Naive thymus-derived CD4-positive, alpha-beta T cell (primary cell): ENCODE data around the gene TUBGCP6. TPM values are rescaled to one million over a fixed set of nuclear protein-coding genes. Genes with fewer than 3 reads are reported as not detected.

Experiments used
- ATAC-seq: fragments of 150-1000 bp; cut with Tn5 transposase; 2 replicates; pipeline ENCODE4 v1.10.0; 2021; ENCODE audit warnings: mild to moderate bottlenecking, moderate library complexity
- CTCF ChIA-PET: fragments of 350-600 bp; sonication (Branson Sonifier 250); formaldehyde crosslinking; loops from one replicate; lab custom pipeline; 2021; ENCODE audit warnings: antibody characterized with exemption; lab: Charles Lee
- POLR2A ChIA-PET: fragments of 350-600 bp; sonication (Branson Sonifier 250); formaldehyde crosslinking; loops from one replicate; lab custom pipeline; 2021; ENCODE audit warnings: antibody characterized with exemption, inconsistent platforms; lab: Charles Lee
- DNase-seq, 9 donors: peaks; one replicate each; pipeline versions ENCODE4 v3.0.0 to v3.0.0-alpha.2; 2020 to 2022; ENCODE audit warnings: mixed read lengths in 1 of 9
- H3K27ac ChIP-seq: one replicate; pipeline ENCODE4 v1.7.0; 2013; ENCODE audit warnings: mild to moderate bottlenecking, low read depth, low read length, moderate library complexity
- H3K27me3 ChIP-seq, 2 donors: one replicate each; pipeline ENCODE4 v1.7.0; 2013; ENCODE audit warnings: low read length in 2 of 2, mild to moderate bottlenecking in 2 of 2, moderate library complexity in 2 of 2; ENCODE audit not compliant: control insufficient read depth in 2 of 2, insufficient read depth in 2 of 2
- H3K36me3 ChIP-seq, 3 experiments: 1 replicate in 2 of 3; 2 replicates in 1 of 3; pipeline ENCODE4 v1.7.0; 2013; ENCODE audit warnings: low read length in 3 of 3, mild to moderate bottlenecking in 3 of 3, moderate library complexity in 1 of 3; ENCODE audit not compliant: insufficient read depth in 3 of 3, control insufficient read depth in 2 of 3
- H3K4me1 ChIP-seq, 2 donors: one replicate each; pipeline ENCODE4 v1.7.0; 2013; ENCODE audit warnings: low read length in 2 of 2, mild to moderate bottlenecking in 2 of 2, moderate library complexity in 1 of 2; ENCODE audit not compliant: control insufficient read depth in 2 of 2, insufficient read depth in 2 of 2
- H3K4me3 ChIP-seq: 2 replicates; pipeline ENCODE4 v1.7.0; 2013; ENCODE audit warnings: mild to moderate bottlenecking, low read length
- H3K9me3 ChIP-seq, 3 experiments: 1 replicate in 2 of 3; 2 replicates in 1 of 3; pipeline ENCODE4 v1.7.0; 2013; ENCODE audit warnings: low read length in 3 of 3; ENCODE audit not compliant: control insufficient read depth in 2 of 3
- H3K27ac Mint-ChIP-seq, 9 donors: one replicate each; pipeline ENCODE4 v1.8.0; 2020 to 2022; ENCODE audit warnings: mixed read lengths in 9 of 9, mild to moderate bottlenecking in 8 of 9, moderate library complexity in 5 of 9, inconsistent platforms in 2 of 9
- H3K27me3 Mint-ChIP-seq, 5 donors: one replicate each; pipeline ENCODE4 v1.8.0; 2021 to 2022; ENCODE audit warnings: mixed read lengths in 5 of 5, mild to moderate bottlenecking in 1 of 5
- H3K36me3 Mint-ChIP-seq, 5 donors: one replicate each; pipeline ENCODE4 v1.8.0; 2020 to 2022; ENCODE audit warnings: mixed read lengths in 5 of 5, mild to moderate bottlenecking in 3 of 5, inconsistent platforms in 1 of 5
- H3K4me1 Mint-ChIP-seq, 7 donors: one replicate each; pipeline ENCODE4 v1.8.0; 2020 to 2022; ENCODE audit warnings: mixed read lengths in 7 of 7, mild to moderate bottlenecking in 3 of 7, inconsistent platforms in 1 of 7
- H3K4me3 Mint-ChIP-seq, 10 donors: one replicate each; pipeline ENCODE4 v1.8.0; 2020 to 2022; ENCODE audit warnings: mild to moderate bottlenecking in 10 of 10, mixed read lengths in 10 of 10, moderate library complexity in 6 of 10, inconsistent platforms in 2 of 10
- H3K9me3 Mint-ChIP-seq, 11 donors: one replicate each; pipeline ENCODE4 v1.8.0; 2020 to 2022; ENCODE audit warnings: mixed read lengths in 11 of 11, mild to moderate bottlenecking in 4 of 11, inconsistent platforms in 1 of 11, moderate library complexity in 1 of 11
- intact Hi-C, 2 donors: fragments of 100-400 bp; cut with micrococcal nuclease; formaldehyde crosslinking; loops; one replicate each; pipeline ENCODE4 v1.15.1; 2023
- polyA plus RNA-seq, 2 donors: library from polyadenylated mRNA; unstranded; fragments of 300-500 nt; fragmentation: Illumina TruSeq; gene quantifications; one replicate each; pipeline ENCODE4 v1.2.3, GENCODE V29; 2021
- total RNA-seq, 6 experiments: library from RNA in 5 of 6; stranded (reverse) in 5 of 6; gene quantifications; 1 replicate in 5 of 6; 2 replicates in 1 of 6; pipeline ENCODE4 v1.2.3 and lab custom pipeline; 2021 to 2026

The TUBGCP6 gene, protein sequence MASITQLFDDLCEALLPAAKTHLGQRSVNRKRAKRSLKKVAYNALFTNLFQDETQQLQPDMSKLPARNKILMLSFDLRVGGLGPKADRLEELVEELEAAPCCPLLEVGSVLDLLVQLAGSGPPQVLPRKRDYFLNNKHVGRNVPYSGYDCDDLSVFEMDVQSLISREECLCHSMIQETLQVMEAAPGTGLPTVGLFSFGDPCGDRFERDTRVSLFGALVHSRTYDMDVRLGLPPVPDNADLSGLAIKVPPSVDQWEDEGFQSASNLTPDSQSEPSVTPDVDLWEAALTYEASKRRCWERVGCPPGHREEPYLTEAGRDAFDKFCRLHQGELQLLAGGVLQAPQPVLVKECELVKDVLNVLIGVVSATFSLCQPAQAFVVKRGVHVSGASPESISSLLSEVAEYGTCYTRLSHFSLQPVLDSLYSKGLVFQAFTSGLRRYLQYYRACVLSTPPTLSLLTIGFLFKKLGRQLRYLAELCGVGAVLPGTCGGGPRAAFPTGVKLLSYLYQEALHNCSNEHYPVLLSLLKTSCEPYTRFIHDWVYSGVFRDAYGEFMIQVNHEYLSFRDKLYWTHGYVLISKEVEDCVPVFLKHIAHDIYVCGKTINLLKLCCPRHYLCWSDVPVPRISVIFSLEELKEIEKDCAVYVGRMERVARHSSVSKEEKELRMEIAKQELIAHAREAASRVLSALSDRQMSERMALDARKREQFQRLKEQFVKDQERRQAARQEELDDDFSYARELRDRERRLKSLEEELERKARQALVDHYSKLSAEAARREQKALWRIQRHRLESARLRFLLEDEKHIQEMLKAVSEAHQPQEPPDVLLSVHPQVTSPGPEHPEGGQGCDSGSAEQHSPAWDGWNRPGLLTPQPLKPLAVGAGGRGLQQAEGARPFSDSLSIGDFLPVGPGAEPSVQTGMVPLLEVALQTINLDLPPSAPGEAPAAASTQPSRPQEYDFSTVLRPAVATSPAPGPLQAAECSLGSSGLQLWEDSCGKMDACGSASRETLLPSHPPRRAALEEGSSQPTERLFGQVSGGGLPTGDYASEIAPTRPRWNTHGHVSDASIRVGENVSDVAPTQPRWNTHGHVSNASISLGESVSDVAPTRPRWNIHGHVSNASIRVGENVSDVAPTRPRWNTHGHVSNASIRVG (N-terminal part only)
- 100 to 1,000 TPM in 4 of 5 experiments, 10 to 100 TPM in 1; 67.8 to 146 (median 134) TPM for total RNA-seq
- 10 to 100 TPM; 15.2 to 28.4 TPM for polyA plus RNA-seq
- 352 reads per million, percentile 97 among the genes with 10 or more reads in this experiment for total RNA-seq (lab: John Stamatoyannopoulos, UW)

DNA sequence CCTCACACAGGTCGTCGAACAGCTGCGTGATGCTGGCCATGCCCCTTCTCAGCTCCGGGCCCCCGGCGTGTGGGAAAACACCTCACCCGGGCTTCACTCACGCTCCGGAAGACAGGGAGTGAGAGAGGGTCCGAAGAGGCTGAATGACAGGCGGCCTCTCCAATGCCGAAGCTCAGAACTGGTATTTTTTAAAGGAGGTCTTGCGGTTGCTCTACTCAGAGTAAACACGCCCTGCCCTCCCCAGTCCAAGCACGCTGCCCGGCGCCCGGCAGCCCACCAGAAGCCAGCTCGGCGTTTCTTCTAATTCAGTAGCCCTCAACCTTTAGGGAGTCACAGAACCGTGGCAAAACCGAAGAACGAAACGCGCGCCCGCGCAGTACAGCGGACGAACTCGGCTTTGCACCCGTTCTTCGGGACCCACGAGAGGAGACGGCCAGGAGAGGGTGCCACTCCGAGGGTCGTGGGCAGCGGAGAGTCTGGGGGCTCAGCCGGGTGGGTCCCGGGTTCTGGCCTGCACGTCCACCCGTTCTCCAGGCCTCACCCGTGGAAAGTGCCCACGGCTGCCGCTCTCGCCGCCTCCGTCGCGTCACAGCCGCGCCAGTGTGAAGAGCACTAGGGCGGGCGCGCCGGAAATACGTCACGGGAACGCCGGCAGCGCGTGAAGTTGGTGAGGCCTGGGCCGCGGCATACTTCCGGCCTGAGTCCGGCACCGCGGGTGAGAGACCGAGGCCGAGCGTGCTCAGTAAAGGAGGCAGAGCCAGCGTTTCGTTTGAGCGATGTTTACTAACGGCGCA lies at the start of gene TUBGCP6:
TSS of gene TUBGCP6 (minus strand) at position 604 of the 794 bp plus-strand sequence. CDS start at position 40, 564 bp downstream.
- no peaks in the 10 kb centered on the region for H3K27me3 ChIP-seq
- Mint-ChIP-seq H3K36me3 (peaks cover 4 to 8% (median 4%) of the 10 kb centered on the region in 5 donors), H3K27ac (peak within 1 kb of the TSS; percentile 91 to 100 (median 100)), H3K9me3 (no peaks in the 10 kb centered on the region), H3K4me3 (peak within 1 kb of the TSS; percentile 76 to 100 (median 98)), H3K27me3 (no peaks in the 10 kb centered on the region), H3K4me1 (peaks cover 16 to 52% (median 40%) of the 10 kb centered on the region in 7 donors)
- H3K4me1 ChIP-seq, result peaks cover 39 to 51% of the 10 kb centered on the region in 2 donors
- ATAC-seq (peak; percentile 88), DNase-seq (peak; percentile 88 to 95 (median 93))
- peak within 1 kb of the TSS; percentile 73 for H3K4me3 ChIP-seq
- intact Hi-C loops, result loop anchor here (1.0 to 2.0 kb wide), 9 partner anchors 8 to 376 kb away; partner anchors contain the start of genes DENND6B (in 1 of the 2), MAPK11 (in 1 of the 2), NCAPH2 (in 1 of the 2) and SCO2 (in 1 of the 2)
- ChIA-PET CTCF (interaction anchor here (0.6 to 1.4 kb wide), 5 partner anchors 70 to 377 kb away, joined by 3 to 6 read pairs (median 3); no protein-coding TSS in a partner anchor), POLR2A (interaction anchor here (0.6 to 2.6 kb wide), 13 partner anchors 28 to 384 kb away, joined by 3 to 14 read pairs (median 3); partner anchors contain the start of genes ARSA, LMF2, NCAPH2 and SCO2)
- H3K9me3 ChIP-seq, result no peaks in the 10 kb centered on the region
- H3K27ac ChIP-seq, result peak within 1 kb of the TSS; percentile 96
- H3K36me3 ChIP-seq, result peaks cover 1 to 45% (median 3%) of the 10 kb centered on the region in 3 experiments

DNA sequence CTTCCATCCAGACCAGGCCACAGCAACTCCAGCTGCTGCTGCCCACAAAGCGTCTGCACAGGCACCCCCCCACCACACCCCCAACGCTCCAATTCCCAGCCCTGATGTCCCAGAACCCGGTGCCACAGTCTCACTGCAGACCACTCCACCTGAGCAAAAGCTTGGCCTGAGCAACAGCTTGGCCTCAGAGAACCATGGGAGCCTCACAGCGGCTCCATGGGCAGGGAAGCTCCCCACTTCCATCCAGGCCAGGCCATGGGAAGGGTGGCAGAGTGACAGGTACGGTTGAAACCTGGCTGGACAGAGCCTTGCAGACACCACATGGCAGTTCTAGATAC lies 49.5 kb upstream of the TUBGCP6 start:
- POLR2A ChIA-PET, result no interaction called here
- no peaks in the 10 kb centered on the region for H3K9me3 ChIP-seq
- Mint-ChIP-seq H3K4me1 (peaks cover 0 to 11% (median 6%) of the 10 kb centered on the region in 7 donors), H3K9me3 (no peaks in the 10 kb centered on the region), H3K27ac (no peak overlapping the region), H3K36me3 (no peaks in the 10 kb centered on the region), H3K27me3 (peaks cover 6 to 31% (median 24%) of the 10 kb centered on the region in 5 donors), H3K4me3 (no peak overlapping the region)
- no peak for ATAC-seq
- intact Hi-C loops, result no loop called here
- peaks cover 0 to 4% of the 10 kb centered on the region in 2 donors for H3K4me1 ChIP-seq
- H3K27me3 ChIP-seq, result no peaks in the 10 kb centered on the region
- CTCF ChIA-PET, result no interaction called here
- no peak overlapping the region for H3K27ac ChIP-seq
- H3K36me3 ChIP-seq, result no peaks in the 10 kb centered on the region
- H3K4me3 ChIP-seq, result no peak overlapping the region
- DNase-seq, result no peak

DNA sequence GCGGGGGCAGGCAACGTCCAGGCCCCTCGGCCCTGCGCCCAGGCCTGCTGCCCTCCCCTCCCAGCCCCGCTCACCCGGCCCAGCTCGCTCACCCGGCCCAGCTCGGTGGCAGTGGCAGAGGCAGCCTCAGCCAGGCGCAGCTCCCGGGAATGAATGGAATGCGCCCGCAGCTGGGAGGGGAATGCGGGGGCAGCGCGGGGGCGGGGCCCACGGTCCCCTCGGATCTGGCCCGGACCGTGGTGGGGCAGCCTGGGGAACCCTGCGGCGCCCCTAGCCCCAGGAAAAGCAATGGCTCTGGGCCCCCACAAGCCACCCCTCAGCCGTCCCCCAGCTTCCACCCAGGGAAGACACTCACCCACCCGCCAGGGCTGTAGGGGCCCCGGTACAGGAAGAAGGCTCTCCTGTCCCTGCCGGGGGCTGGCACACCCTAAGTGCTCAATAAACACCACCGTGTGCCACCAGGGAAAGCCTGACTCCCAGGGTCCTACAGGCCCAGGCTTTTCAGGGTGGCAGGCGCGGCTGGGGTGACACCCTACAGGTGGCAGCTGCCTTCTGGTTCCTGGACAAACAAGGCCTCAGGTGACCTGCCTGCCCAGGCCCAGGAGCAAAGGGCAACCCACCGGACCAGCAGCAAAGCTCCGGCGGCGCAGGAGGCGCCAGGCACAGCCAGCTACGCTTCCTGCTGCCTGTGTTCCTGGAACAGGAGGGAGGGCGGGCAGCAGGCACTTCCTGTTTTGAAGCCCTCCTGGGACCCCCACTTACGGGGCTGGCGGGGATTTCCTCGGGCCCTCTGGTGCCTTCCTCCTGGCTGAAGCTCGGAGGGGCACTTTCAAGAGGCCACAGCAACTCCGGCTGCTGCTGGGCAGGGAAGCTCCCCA lies 48.9 kb upstream of the TUBGCP6 start:
- Mint-ChIP-seq H3K9me3 (no peaks in the 10 kb centered on the region), H3K36me3 (no peaks in the 10 kb centered on the region), H3K4me3 (peak overlapping the region in 2 of 10 donors; percentile 33 to 45), H3K4me1 (peaks cover 0 to 8% (median 6%) of the 10 kb centered on the region in 7 donors), H3K27ac (no peak overlapping the region), H3K27me3 (peaks cover 6 to 34% (median 24%) of the 10 kb centered on the region in 5 donors)
- DNase-seq (no peak), ATAC-seq (peak; percentile 24)
- H3K27ac ChIP-seq, result no peak overlapping the region
- H3K4me3 ChIP-seq, result no peak overlapping the region
- no peaks in the 10 kb centered on the region for H3K27me3 ChIP-seq
- ChIA-PET CTCF (no interaction called here), POLR2A (no interaction called here)
- H3K9me3 ChIP-seq, result no peaks in the 10 kb centered on the region
- no peaks in the 10 kb centered on the region for H3K36me3 ChIP-seq
- intact Hi-C loops, result no loop called here
- H3K4me1 ChIP-seq, result peaks cover 0 to 4% of the 10 kb centered on the region in 2 donors

DNA sequence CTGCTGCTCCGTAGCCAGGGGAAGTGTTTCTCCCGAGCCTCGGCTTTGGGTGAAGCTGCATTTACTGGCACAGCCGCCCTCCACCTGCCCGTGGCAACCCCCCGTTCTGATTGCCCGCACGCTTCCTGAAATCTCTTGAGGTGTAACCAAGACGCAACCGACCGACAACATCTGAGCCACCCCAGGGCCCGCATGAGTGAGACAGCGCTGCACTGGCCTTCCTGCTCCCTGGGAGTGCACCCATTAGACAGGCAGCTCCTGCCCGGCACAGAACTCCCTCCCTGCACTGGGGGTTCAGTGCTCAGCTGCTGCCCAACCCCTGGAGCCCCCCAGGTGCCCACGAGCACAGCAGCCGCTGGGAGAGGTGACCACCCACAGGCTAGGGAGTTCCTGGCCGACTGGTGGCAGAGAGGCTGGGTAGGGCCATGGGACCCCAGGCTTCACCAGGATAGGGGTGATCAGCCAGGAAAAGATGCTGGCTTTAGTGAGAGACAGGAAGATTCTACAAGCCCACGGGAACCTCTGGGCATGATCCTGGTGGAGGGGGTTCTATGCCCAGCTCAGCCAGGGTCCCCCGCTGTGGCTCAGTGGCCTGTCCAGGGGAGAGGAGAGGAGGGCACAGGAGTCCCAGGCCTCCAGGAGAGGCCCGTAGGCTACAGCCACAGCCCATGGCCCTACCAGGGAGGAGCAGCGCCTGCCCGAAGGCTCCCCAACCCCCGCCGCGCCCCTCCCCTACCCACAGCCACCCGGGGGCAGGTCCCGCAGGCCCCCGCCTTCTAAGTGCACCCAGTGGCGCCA lies 48.0 kb upstream of the TUBGCP6 start:
- Histone ChIP-seq H3K4me3 (no peak overlapping the region), H3K27ac (no peak overlapping the region), H3K27me3 (no peaks in the 10 kb centered on the region), H3K36me3 (no peaks in the 10 kb centered on the region), H3K4me1 (peaks cover 0 to 4% of the 10 kb centered on the region in 2 donors), H3K9me3 (no peaks in the 10 kb centered on the region)
- Mint-ChIP-seq H3K27ac (peak overlapping the region in 1 of 9 donors; percentile 45), H3K9me3 (no peaks in the 10 kb centered on the region), H3K4me1 (peaks cover 0 to 7% (median 6%) of the 10 kb centered on the region in 7 donors), H3K4me3 (peak overlapping the region in 6 of 10 donors; percentile 22 to 67 (median 36)), H3K36me3 (no peaks in the 10 kb centered on the region), H3K27me3 (peaks cover 6 to 29% (median 18%) of the 10 kb centered on the region in 5 donors)
- DNase-seq, result no peak
- intact Hi-C loops, result no loop called here
- POLR2A ChIA-PET, result no interaction called here
- peak; percentile 32 for ATAC-seq
- CTCF ChIA-PET, result no interaction called here
